Testis (tissue), 3 donors: ENCODE results near the gene BIK. TPM values are rescaled to one million over a fixed set of nuclear protein-coding genes. Genes with fewer than 3 reads are reported as not detected.

Experiments used
- DNase-seq: peaks from one replicate; pipeline ENCODE4 v3.0.0-alpha.2; 2019
- H3K27ac ChIP-seq, 2 donors: fragments of 200-600 bp; sonication (generic); one replicate each; pipeline ENCODE4 v1.5.1; 2019
- H3K27me3 ChIP-seq: fragments of 200-600 bp; sonication (generic); one replicate; pipeline ENCODE4 v1.5.1; 2019
- H3K36me3 ChIP-seq: fragments of 200-600 bp; sonication (generic); one replicate; pipeline ENCODE4 v1.5.1; 2017; ENCODE audit warnings: low read depth; ENCODE audit errors: missing control alignments
- H3K4me1 ChIP-seq: fragments of 200-600 bp; sonication (generic); one replicate; pipeline ENCODE4 v1.5.1; 2019
- H3K4me3 ChIP-seq, 2 donors: fragments of 200-600 bp; sonication (generic); one replicate each; pipeline ENCODE4 v1.5.1; 2017 to 2019
- H3K9me3 ChIP-seq: fragments of 200-600 bp; sonication (generic); one replicate; pipeline ENCODE4 v1.5.1; 2017
- POLR2A ChIP-seq: fragments of 450-650 bp; IDR thresholded peaks from one replicate; pipeline ENCODE4 v1.6.1; 2017; ENCODE audit warnings: antibody characterized with exemption, mild to moderate bottlenecking, moderate library complexity
- WGBS, 2 donors: methylation state at CpG; one replicate each; pipeline ENCODE4 v1.1.5; 2018; 5-methylcytosine and 5-hydroxymethylcytosine counted together
- intact Hi-C: fragments of 100-400 bp; cut with DNase I; formaldehyde crosslinking; loops from one replicate; pipeline ENCODE4 v1.15.1; 2023; ENCODE audit warnings: low total_unique reads
- polyA plus RNA-seq: library from polyadenylated mRNA; stranded (reverse); fragments of 350-450 nt; fragmentation: Illumina TruSeq; extraction: RNeasy Lipid Tissue Mini Kit (QIAGEN cat#74804); gene quantifications from one replicate; pipeline ENCODE4 v1.2.3, GENCODE V29; 2014; ENCODE audit warnings: low read depth, low replicate concordance; ENCODE audit not compliant: insufficient read depth
- total RNA-seq, 2 donors: library from RNA; depleted of rRNA; stranded (reverse); fragments of >200 nt; gene quantifications; one replicate each; pipeline ENCODE4 v1.2.3, GENCODE V29; 2016
- TF ChIP-seq, protein P1 (sequence below), 3 experiments: fragments of 450-650 bp in 2 of 3; fragments of 200-600 bp in 1 of 3; sonication (generic) in 1 of 3; IDR thresholded peaks; one replicate each; pipeline ENCODE4 v1.5.1; 2016 to 2019; ENCODE audit warnings: antibody characterized with exemption in 3 of 3, mild to moderate bottlenecking in 2 of 3, moderate library complexity in 1 of 3

BIK gene
- total and polyA plus RNA-seq, 3 donors from 2014 or later: 2.5 to 9.6 (median 7.2) TPM

GRCh38 chr22:43173976-43174720, 63.6 kb downstream of the BIK start:
- no peak for DNase-seq
- no peaks in the 10 kb centered on the region for H3K9me3 ChIP-seq
- no peaks in the 10 kb centered on the region for H3K4me1 ChIP-seq
- no peak overlapping the region for H3K4me3 ChIP-seq
- TF ChIP-seq, protein P1, sequence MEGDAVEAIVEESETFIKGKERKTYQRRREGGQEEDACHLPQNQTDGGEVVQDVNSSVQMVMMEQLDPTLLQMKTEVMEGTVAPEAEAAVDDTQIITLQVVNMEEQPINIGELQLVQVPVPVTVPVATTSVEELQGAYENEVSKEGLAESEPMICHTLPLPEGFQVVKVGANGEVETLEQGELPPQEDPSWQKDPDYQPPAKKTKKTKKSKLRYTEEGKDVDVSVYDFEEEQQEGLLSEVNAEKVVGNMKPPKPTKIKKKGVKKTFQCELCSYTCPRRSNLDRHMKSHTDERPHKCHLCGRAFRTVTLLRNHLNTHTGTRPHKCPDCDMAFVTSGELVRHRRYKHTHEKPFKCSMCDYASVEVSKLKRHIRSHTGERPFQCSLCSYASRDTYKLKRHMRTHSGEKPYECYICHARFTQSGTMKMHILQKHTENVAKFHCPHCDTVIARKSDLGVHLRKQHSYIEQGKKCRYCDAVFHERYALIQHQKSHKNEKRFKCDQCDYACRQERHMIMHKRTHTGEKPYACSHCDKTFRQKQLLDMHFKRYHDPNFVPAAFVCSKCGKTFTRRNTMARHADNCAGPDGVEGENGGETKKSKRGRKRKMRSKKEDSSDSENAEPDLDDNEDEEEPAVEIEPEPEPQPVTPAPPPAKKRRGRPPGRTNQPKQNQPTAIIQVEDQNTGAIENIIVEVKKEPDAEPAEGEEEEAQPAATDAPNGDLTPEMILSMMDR (IDR thresholded peaks at IDR 0.05): no peak
- no peak for TF ChIP-seq POLR2A
- H3K27me3 ChIP-seq: no peaks in the 10 kb centered on the region
- intact Hi-C loops: no loop called here
- no peak overlapping the region for H3K27ac ChIP-seq
- no peaks in the 10 kb centered on the region for H3K36me3 ChIP-seq
- 92 to 97% methylated on average over 28 to 39 of the region's 39 CpGs for WGBS, 2 donors

DNA sequence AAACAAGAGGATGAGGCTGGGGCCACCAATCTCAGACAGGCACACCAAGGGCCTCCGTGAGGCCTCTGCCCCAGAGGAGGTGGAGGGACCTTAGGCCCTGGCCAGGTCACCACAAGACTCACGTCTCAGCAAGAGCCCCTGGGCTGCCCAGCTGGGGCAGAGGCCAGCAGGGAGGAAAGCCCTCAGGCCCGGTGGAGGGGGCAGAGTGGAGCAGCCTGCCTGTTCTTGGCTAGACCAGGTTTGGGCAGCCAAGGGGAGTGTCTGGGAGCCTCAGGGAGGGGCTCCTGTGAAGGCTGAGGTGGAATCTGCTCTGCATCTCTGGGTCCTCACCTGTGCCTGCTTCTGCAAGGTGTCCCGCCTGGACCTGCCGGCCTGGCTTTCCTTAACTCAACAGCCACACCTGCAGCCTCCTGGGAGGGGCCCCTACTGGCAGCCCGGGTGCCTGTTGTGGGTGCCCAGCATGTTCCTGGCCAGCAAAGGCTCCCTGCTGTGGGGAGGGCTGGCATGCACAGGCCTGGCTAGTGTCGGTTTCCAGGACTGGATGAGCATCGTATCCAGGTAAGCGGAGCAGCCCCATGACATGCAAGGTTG, 64.5 kb downstream of the BIK start:
- Histone ChIP-seq H3K4me1 (no peaks in the 10 kb centered on the region), H3K27me3 (no peaks in the 10 kb centered on the region), H3K9me3 (no peaks in the 10 kb centered on the region), H3K27ac (no peak overlapping the region), H3K36me3 (no peaks in the 10 kb centered on the region), H3K4me3 (no peak overlapping the region)
- TF ChIP-seq, protein P1 (IDR thresholded peaks at IDR 0.05): no peak
- TF ChIP-seq POLR2A: no peak
- intact Hi-C loops: no loop called here
- WGBS, 2 donors: 90 to 91% methylated on average over 2 to 9 of the region's 9 CpGs
- no peak for DNase-seq

GRCh38 chr22:43176090-43176489, 65.5 kb downstream of the BIK start:
- Histone ChIP-seq H3K9me3 (no peaks in the 10 kb centered on the region), H3K36me3 (no peaks in the 10 kb centered on the region), H3K4me1 (no peaks in the 10 kb centered on the region), H3K27ac (no peak overlapping the region), H3K4me3 (no peak overlapping the region), H3K27me3 (no peaks in the 10 kb centered on the region)
- 87 to 94% methylated on average over 15 of the region's 15 CpGs for WGBS, 2 donors
- no peak for DNase-seq
- intact Hi-C loops: no loop called here
- no peak for TF ChIP-seq POLR2A

- Histone ChIP-seq H3K27me3 (no peaks in the 10 kb centered on the region), H3K36me3 (no peaks in the 10 kb centered on the region), H3K27ac (no peak overlapping the region), H3K4me3 (no peak overlapping the region), H3K4me1 (no peaks in the 10 kb centered on the region), H3K9me3 (no peaks in the 10 kb centered on the region)
- WGBS, 2 donors: 90 to 91% methylated on average over 7 of the region's 7 CpGs
- DNase-seq: no peak
- TF ChIP-seq, protein P1 (IDR thresholded peaks at IDR 0.05): no peak
- no peak for TF ChIP-seq POLR2A
- intact Hi-C loops: no loop called here
These were observed 66.9 kb downstream of the BIK start for GRCh38 chr22:43177479-43177878.

Other genes with a start within 250 kb of the BIK start
- gene PACSIN2, start 95.6 kb upstream of the BIK start, total RNA-seq: 10 to 100 TPM; 43.6 to 45.6 TPM
- gene PACSIN2, start 95.6 kb upstream of the BIK start, polyA plus RNA-seq: 43.5 TPM
- gene TTLL1, start 21.4 kb upstream of the BIK start, total RNA-seq: 10 to 100 TPM; 22.5 to 28.9 TPM
- gene TTLL1, start 21.4 kb upstream of the BIK start, polyA plus RNA-seq: 30.0 TPM
- gene MCAT, start 32.6 kb downstream of the BIK start, total RNA-seq: 10 to 100 TPM; 43.1 to 46.5 TPM
- gene MCAT, start 32.6 kb downstream of the BIK start, polyA plus RNA-seq: 25.4 TPM
- 10 to 100 TPM; 68.7 to 92.5 TPM for gene TSPO, start 40.8 kb downstream of the BIK start, total RNA-seq
- 42.8 TPM for gene TSPO, start 40.8 kb downstream of the BIK start, polyA plus RNA-seq
- 100 to 1,000 TPM; 111 to 175 TPM for gene TTLL12, start 76.4 kb downstream of the BIK start, total RNA-seq
- 62.0 TPM for gene TTLL12, start 76.4 kb downstream of the BIK start, polyA plus RNA-seq
- 10 to 100 TPM; 23.5 to 28.9 TPM for gene SCUBE1, start 232.6 kb downstream of the BIK start, total RNA-seq
- 11.0 TPM for gene SCUBE1, start 232.6 kb downstream of the BIK start, polyA plus RNA-seq